COLO668 (cell line): ENCODE measurements around the gene TGFBR3L.
A peak's percentile ranks its signal among the peaks of the same experiment; 100 is the strongest.

Source experiments
- DNase-seq: peaks from one replicate; lab custom pipeline; 2025; ENCODE audit not compliant: unreplicated experiment; lab: John Stamatoyannopoulos, UW

TGFBR3L gene

GRCh38 chr19:7903244-7904073, 11.2 kb upstream of the TGFBR3L start, which contains the start of gene MAP2K7:
TSS of gene MAP2K7 (plus strand) at chr19:7903877. CDS start at chr19:7903945, 68 bp downstream.
- peak; percentile 99 for DNase-seq

DNA sequence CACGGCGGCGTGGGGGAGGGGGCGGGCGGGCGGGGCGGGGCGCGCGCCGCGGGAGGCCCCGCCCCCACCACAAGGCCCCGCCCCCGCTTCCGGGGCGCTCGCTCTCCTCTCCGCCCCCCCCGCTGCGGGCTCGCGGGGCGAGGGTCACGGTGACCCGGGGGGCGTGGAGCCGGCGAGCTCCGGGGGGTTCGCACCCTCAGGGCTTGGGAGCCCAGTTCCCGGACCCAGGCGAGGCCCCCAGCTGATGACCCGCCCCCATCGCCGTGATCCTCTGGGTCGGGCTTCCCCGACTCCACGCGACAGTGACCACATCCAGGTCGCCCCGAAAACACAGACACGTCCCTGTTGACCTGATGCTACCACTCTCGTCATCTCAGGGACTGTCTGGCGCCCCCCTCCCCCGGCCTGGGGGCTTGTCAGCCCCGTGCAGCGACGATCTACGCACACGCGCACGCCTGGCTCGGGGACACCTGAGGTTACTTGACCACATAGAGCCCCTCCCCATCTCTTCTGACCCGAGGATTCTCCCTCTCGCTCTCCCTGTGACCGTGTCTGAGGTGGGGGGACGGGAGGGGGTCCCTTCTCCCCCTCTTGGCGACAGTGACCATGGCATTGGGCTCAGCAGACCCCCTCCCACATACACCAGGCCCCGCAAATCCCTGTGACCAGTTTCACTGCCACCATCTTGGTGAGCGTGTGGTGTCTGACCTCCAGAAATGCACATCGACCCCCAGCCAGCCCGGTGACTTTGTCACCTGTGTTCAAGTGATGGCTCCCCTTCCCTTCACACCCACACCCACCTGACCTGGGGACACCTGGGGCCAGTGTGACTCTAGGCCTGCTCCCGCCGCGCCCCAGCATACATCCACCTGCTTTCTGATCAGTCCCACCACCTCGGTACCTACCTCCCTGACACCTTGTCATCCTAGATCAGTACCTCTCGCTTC, 10.3 kb upstream of the TGFBR3L start:
- DNase-seq: peak; percentile 71

DNA sequence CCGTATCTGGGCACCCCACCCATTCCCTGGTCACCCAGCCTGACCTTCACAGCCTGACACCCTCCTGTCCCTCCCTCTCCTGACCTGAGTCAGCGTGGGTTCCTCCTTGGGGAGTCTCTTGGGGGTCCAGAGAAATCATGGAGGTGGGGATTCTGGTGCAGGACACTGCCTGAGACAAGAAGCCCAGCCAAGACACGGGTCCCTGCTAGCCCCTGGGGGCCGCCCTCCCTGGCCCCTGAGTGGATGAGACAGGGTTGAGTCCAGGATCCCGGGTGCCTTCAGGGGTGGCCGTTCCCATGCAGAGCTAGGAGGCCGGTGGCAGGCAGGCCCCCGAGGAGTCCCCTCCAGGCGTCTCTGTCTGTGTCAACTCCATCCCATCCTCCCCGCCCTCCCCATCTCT, 9.4 kb upstream of the TGFBR3L start:
- DNase-seq: no peak

DNA sequence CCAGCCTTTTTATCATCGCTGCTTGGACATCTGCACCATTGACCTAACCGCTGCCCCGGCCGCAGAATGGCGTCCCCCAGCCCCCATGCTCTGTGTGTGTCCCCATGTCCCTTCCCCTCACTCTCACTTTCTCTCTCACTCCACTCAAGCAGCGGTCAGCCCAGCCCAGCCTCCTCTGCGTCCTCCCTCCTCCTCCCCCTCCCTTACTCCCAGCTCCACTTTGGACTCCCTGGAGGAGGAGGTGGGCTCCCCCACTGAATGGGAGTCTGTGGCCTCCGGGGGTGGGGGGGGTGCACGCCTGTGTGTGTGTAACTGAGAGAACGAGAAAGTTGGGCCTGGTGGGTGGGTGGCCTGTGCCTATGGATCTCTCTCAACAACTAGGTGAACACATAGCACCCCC, 8.8 kb upstream of the TGFBR3L start:
- DNase-seq: no peak

- no peak for DNase-seq
Measured at GRCh38 chr19:7907122-7907521, 7.5 kb upstream of the TGFBR3L start.

- no peak for DNase-seq
Measured at GRCh38 chr19:7907544-7907943, 7.1 kb upstream of the TGFBR3L start.

GRCh38 chr19:7908078-7908699, 6.4 kb upstream of the TGFBR3L start:
- no peak for DNase-seq

- DNase-seq: no peak
Measured at GRCh38 chr19:7908742-7909461, 5.7 kb upstream of the TGFBR3L start.

GRCh38 chr19:7909471-7910067, 5.1 kb upstream of the TGFBR3L start:
- DNase-seq: no peak

GRCh38 chr19:7910321-7911161, 4.1 kb upstream of the TGFBR3L start:
- no peak for DNase-seq

- no peak for DNase-seq
Measured at GRCh38 chr19:7911508-7912143, 3.0 kb upstream of the TGFBR3L start.

DNA sequence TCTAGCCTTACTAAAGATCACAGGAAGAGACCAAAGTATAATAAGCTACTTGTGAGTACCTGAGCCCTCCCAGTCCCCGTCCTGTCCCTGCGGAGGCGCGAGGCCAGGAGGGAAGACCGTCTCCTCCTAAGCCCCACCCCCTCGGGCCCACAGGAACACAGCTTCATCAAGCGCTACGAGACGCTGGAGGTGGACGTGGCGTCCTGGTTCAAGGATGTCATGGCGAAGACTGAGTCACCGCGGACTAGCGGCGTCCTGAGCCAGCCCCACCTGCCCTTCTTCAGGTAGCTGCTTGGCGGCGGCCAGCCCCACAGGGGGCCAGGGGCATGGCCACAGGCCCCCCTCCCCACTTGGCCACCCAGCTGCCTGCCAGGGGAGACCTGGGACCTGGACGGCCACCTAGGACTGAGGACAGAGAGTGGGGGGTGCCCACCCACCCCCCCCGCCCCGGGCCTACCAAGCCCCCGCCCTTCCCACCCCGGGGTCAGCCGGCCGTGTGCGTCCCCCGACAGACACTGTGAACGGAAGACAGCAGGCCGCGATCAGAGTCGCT, 2.4 kb upstream of the TGFBR3L start:
- no peak for DNase-seq

GRCh38 chr19:7912697-7913564, 1.7 kb upstream of the TGFBR3L start:
- DNase-seq: no peak

DNA sequence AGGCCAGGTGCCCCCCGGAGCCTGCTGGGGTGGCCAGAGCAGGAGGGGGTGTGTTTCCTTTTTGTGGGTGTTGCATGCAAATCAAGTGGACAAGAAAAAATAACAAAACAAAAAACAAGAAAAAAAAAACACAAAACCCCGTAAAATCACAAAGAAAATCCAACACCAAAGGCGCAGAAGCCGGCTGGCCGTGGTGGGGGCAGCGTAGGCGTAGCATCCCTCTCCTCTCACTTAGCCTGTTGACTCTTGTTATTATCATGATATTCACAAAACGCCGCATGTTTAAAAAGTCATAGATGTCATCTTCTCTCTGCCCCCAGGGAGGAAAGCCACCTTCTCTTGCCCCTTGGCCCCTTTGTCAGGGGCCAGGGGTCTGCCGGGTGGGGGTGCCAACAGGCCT, 978 bp upstream of the TGFBR3L start:
- DNase-seq: no peak

DNA sequence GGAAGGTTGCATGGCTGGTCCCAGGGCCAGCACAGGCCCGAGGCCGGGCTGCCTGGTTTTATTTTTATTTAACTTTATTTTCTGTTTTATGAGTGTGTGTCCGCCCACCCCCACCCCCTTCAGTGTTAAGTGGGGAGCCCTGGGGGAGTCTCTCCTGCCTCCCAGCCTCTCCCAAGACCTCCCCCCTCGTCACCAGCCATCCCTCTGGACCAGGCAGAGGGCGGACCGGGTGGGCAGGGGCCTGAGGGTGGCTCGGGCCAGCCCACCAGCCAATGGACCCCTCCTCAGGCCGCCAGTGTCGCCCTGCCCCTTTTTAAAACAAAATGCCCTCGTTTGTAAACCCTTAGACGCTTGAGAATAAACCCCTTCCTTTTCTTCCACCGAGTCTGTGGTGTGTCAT, 531 bp upstream of the TGFBR3L start:
- no peak for DNase-seq

DNA sequence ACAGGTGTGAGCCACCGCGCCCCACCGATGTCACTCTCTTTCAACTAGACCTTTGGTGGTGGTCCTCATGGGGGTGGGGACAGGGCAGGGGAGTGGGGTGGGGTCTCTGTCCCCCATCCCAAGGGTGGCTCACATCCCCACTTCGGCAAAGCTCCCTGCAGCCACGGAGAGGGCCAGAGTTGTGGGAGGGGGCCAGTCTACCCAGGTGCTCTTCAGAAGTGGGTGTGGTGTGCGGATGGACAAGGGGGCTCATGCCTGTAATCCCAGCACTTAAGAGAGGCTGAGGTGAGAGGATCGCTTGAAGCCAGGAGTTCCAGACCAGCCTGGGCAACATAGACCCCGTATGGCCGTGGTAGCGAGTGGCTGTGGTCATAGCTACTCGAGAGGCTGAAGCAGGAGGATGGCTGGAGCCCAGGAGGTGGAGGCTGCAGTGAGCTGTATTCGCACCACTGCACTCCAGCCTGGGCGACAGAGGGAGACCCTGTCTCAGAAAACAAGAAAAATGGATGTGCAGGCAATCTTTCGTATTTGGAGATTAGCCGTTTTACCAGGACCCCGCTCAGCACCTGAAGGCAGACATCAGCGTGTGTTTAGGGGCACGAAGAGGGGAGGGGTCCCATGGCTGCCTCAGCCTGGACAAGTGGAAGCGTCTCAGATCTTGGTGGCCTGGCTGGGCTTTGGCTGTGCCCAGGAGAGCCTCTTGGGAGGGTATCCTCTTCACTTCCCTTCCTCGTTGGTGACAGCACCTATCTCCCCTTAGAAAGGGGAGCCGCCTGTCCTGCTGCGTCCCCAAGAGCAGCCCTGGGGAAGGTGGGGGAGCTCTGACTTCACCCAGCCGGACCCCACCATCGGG, 846 bp downstream of the TGFBR3L start:
- no peak for DNase-seq
